ENCODE results near the gene CYP19A1. TPM values are rescaled to one million over a fixed set of nuclear protein-coding genes. Genes with fewer than 3 reads are reported as not detected.

Gene CYP19A1
- total RNA-seq, 4 donors from 2014 or later = not detected

DNA sequence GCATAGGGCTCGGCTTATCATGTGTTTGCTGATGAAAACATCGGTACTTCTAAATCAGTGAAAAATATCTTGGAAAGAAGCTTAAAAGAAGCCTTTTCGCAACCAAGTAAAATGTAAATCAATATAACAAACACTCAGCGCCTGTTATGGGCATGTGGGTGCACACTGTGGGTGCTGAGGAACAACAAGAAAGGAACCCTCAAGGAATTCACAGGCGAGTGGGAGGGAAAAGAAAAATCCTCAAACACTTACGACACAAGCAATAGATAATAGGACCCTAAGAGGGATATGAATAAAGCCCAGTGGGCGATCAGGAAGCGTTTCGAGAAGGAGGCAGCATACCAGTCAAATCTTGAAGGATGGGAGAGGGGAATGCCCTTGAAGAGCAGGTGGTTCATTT is 25.0 kb upstream of the CYP19A1 start:
- Histone ChIP-seq H3K27me3 (no peaks in the 10 kb centered on the region), H3K36me3 (no peaks in the 10 kb centered on the region), H3K4me1 (no peaks in the 10 kb centered on the region), H3K9me3 (no peaks in the 10 kb centered on the region), H3K4me3 (no peak overlapping the region), H3K27ac (no peak overlapping the region)
- DNase-seq = no peak
- intact Hi-C loops (cut with DNase I; ENCODE audit: low total_unique reads) = no loop called here
- TF ChIP-seq POLR2A (IDR thresholded peaks at IDR 0.05) = no peak
- TF ChIP-seq, protein P1, sequence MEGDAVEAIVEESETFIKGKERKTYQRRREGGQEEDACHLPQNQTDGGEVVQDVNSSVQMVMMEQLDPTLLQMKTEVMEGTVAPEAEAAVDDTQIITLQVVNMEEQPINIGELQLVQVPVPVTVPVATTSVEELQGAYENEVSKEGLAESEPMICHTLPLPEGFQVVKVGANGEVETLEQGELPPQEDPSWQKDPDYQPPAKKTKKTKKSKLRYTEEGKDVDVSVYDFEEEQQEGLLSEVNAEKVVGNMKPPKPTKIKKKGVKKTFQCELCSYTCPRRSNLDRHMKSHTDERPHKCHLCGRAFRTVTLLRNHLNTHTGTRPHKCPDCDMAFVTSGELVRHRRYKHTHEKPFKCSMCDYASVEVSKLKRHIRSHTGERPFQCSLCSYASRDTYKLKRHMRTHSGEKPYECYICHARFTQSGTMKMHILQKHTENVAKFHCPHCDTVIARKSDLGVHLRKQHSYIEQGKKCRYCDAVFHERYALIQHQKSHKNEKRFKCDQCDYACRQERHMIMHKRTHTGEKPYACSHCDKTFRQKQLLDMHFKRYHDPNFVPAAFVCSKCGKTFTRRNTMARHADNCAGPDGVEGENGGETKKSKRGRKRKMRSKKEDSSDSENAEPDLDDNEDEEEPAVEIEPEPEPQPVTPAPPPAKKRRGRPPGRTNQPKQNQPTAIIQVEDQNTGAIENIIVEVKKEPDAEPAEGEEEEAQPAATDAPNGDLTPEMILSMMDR (IDR thresholded peaks at IDR 0.05) = no peak

DNA sequence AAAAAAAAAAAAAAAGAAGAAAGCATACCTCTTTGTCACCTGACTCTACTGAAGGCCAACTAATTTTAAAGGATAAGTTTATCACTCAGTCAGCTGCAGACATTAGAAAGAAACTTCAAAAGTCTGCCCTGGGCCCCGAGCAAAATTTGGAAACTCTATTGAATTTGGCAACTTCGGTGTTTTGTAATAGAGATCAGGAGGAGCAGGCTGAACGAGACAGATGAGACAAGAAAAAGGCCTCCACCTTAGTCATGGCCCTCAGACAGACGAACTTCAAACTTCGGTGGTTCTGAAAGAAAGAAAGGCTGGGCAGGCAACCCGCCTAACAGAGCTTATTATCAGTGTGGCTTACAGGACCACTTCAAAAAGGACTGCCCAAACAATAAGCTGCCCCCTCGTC is 21.6 kb upstream of the CYP19A1 start:
- no peaks in the 10 kb centered on the region for H3K9me3 ChIP-seq
- no peaks in the 10 kb centered on the region for H3K4me1 ChIP-seq
- intact Hi-C loops (cut with DNase I; ENCODE audit: low total_unique reads) = no loop called here
- H3K27me3 ChIP-seq = no peaks in the 10 kb centered on the region
- no peaks in the 10 kb centered on the region for H3K36me3 ChIP-seq
- no peak overlapping the region for H3K27ac ChIP-seq
- no peak overlapping the region for H3K4me3 ChIP-seq
- no peak for DNase-seq
- TF ChIP-seq, protein P1 (IDR thresholded peaks at IDR 0.05) = no peak
- no peak for TF ChIP-seq POLR2A (IDR thresholded peaks at IDR 0.05)

DNA sequence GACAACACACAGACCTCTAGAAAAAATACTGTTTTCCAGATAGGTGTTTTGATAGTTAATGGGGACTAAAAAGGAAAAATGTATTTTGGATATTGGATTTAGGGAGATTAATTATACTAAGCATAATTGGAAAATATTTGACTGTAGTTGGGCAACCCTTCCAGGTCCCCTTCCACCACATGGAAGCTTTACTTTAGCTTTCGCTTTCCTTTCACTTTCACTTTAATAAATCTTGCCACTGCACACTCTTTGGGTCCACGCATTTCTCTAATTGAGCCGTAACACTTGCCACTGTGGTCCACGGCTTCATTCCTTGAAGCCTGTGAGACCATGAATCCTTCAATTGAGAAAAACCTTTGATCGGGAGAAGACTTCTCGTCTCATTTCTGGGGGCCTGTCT is 18.6 kb upstream of the CYP19A1 start:
- H3K36me3 ChIP-seq = no peaks in the 10 kb centered on the region
- no peak overlapping the region for H3K4me3 ChIP-seq
- DNase-seq = no peak
- H3K4me1 ChIP-seq = no peaks in the 10 kb centered on the region
- H3K27ac ChIP-seq = no peak overlapping the region
- no peaks in the 10 kb centered on the region for H3K27me3 ChIP-seq
- intact Hi-C loops (cut with DNase I; ENCODE audit: low total_unique reads) = no loop called here
- TF ChIP-seq, protein P1 (IDR thresholded peaks at IDR 0.05) = no peak
- TF ChIP-seq POLR2A (IDR thresholded peaks at IDR 0.05) = no peak
- no peaks in the 10 kb centered on the region for H3K9me3 ChIP-seq

DNA sequence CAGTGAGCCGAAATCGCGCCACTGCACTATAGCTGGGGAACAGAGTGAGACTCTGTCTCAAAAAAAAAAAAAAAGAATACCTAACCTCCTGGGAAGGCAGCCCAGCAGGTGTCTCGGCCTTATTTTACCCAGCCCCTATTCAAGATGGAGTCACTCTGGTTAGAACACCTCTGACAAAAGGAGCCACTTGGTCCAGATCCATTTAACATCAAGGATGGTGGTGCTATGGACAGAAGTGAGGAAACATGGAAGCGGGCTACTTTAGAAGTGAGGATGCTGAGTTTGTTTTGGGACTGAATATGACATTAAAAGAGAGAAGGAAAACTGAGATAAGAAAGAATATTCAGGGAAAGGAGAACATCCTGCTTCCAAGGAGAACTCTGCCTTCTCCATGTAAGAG is 17.8 kb upstream of the CYP19A1 start:
- no peaks in the 10 kb centered on the region for H3K9me3 ChIP-seq
- intact Hi-C loops (cut with DNase I; ENCODE audit: low total_unique reads) = no loop called here
- no peaks in the 10 kb centered on the region for H3K4me1 ChIP-seq
- no peaks in the 10 kb centered on the region for H3K27me3 ChIP-seq
- H3K36me3 ChIP-seq = no peaks in the 10 kb centered on the region
- no peak overlapping the region for H3K4me3 ChIP-seq
- no peak for DNase-seq
- no peak for TF ChIP-seq POLR2A (IDR thresholded peaks at IDR 0.05)
- TF ChIP-seq, protein P1 (IDR thresholded peaks at IDR 0.05) = no peak
- no peak overlapping the region for H3K27ac ChIP-seq

DNA sequence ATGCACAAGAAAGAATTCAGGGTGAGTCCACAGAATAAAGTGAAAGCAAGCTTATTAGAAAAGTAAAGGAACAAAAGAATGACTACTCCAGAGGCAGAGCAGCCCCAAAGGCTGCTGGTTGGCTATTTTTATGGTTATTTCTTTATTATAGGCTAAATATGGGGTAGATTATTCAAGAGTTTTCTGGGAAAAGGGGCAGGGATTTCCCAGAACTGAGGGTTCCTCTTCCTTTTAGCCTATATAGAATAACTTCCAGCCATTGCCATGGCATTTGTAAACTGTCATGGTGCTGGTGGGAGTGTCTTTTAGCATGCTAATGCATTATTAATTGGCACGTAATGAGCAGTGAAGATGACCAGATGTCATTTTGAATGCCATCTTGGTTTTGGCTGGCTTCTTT is 16.7 kb upstream of the CYP19A1 start:
- Histone ChIP-seq H3K4me3 (no peak overlapping the region), H3K36me3 (no peaks in the 10 kb centered on the region), H3K9me3 (no peaks in the 10 kb centered on the region), H3K4me1 (no peaks in the 10 kb centered on the region), H3K27me3 (no peaks in the 10 kb centered on the region), H3K27ac (no peak overlapping the region)
- intact Hi-C loops (cut with DNase I; ENCODE audit: low total_unique reads) = no loop called here
- TF ChIP-seq, protein P1 (IDR thresholded peaks at IDR 0.05) = no peak
- TF ChIP-seq POLR2A (IDR thresholded peaks at IDR 0.05) = no peak
- DNase-seq = no peak
